ENCODE measurements around the gene GDPD3. TPM values are rescaled to one million over a fixed set of nuclear protein-coding genes. Genes with fewer than 3 reads are reported as not detected.

GDPD3 gene
- 19.7 and 23.2 TPM in 2 replicates for total RNA-seq (ENCODE audit: low replicate concordance)
- long read RNA-seq, transcript GDPD3-202 (10 exons, 1,397 nt): major isoform, 21 of 24 reads
- long read RNA-seq, partial matches to known transcripts: 0 of 24 reads
- long read RNA-seq, other reads (novel, unspliced or antisense): 3 of 24 reads

DNA sequence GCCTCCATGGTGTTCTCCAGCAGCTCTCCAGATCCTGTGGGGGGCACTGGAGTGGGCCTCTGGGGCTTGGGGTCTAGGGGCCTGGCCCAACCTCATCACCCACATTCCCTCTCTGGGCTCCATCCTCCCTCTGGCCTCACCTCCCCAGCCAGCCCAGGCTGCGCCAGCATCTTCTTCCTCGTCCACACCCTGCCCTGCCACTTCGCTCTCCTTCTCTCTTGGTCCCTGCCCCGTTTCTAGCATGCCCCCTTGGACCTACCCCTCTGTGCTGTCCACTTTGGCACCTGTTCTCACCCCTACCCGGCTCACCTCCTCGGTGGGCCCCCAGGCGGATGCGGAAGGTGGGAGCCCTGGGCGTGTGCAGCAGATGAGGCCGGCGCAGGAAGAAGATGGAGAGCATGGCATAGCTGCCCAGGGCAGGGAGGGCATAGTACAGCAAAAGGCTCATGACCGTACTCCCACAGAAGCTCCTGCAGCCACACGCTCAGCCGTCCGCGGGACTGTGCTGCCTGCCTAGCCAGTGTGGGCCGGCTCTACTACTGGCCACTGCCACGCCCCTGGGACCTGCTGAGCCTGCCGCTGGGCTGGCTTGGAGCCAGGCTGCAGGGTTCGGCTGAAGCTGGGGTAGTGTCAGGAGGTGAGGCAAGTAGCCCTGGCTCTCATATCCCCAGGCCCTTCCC, at the start of gene GDPD3:
GDPD3 (minus strand) TSS at position 507 of the 680 bp plus-strand sequence; CDS start at position 448, 59 bp downstream.
- Mint-ChIP-seq H3K27me3 (no peaks in the 10 kb centered on the region), H3K4me3 (peak within 1 kb of the TSS; percentile 39), H3K4me1 (ENCODE audit: unreplicated experiment) (no peaks in the 10 kb centered on the region), H3K36me3 (peaks cover 6% of the 10 kb centered on the region), H3K27ac (peak within 1 kb of the TSS; percentile 43), H3K9me3 (no peaks in the 10 kb centered on the region)
- TF ChIP-seq, protein P1, sequence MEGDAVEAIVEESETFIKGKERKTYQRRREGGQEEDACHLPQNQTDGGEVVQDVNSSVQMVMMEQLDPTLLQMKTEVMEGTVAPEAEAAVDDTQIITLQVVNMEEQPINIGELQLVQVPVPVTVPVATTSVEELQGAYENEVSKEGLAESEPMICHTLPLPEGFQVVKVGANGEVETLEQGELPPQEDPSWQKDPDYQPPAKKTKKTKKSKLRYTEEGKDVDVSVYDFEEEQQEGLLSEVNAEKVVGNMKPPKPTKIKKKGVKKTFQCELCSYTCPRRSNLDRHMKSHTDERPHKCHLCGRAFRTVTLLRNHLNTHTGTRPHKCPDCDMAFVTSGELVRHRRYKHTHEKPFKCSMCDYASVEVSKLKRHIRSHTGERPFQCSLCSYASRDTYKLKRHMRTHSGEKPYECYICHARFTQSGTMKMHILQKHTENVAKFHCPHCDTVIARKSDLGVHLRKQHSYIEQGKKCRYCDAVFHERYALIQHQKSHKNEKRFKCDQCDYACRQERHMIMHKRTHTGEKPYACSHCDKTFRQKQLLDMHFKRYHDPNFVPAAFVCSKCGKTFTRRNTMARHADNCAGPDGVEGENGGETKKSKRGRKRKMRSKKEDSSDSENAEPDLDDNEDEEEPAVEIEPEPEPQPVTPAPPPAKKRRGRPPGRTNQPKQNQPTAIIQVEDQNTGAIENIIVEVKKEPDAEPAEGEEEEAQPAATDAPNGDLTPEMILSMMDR (conservative IDR thresholded peaks at IDR 0.05): peak; percentile 1
- DNase-seq (ENCODE audit: extremely low spot score, unreplicated experiment): no peak

DNA sequence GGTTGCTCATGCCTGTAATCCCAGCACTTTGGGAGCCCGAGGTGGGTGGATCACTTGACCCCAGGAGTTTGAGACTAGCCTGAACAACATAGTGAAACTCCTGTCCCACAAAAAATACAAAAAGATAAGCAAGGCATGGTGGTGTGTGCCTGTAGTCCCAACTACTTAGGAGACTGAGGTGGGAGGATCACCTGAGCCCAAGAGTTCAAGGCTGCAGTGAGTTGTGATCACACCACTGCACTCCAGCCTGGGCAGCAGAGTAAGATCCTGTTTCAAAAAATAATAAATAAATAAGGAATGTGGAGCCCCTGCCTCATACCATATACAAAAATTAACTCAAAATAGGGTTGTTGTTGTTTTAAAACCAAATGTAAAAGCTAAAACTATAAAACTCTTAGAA, 43.9 kb upstream of the GDPD3 start:
- TF ChIP-seq, protein P1 (conservative IDR thresholded peaks at IDR 0.05): no peak
- DNase-seq (ENCODE audit: extremely low spot score, unreplicated experiment): no peak
- Mint-ChIP-seq H3K4me1 (ENCODE audit: unreplicated experiment) (no peaks in the 10 kb centered on the region), H3K36me3 (no peaks in the 10 kb centered on the region), H3K4me3 (no peak overlapping the region), H3K27ac (no peak overlapping the region), H3K9me3 (no peaks in the 10 kb centered on the region), H3K27me3 (no peaks in the 10 kb centered on the region)

GRCh38 chr16:30155188-30155587, 41.9 kb upstream of the GDPD3 start:
- H3K27ac Mint-ChIP-seq: no peak overlapping the region
- no peaks in the 10 kb centered on the region for H3K4me1 Mint-ChIP-seq (ENCODE audit: unreplicated experiment)
- no peak overlapping the region for H3K4me3 Mint-ChIP-seq
- TF ChIP-seq, protein P1 (conservative IDR thresholded peaks at IDR 0.05): no peak
- H3K9me3 Mint-ChIP-seq: no peaks in the 10 kb centered on the region
- H3K36me3 Mint-ChIP-seq: no peaks in the 10 kb centered on the region
- H3K27me3 Mint-ChIP-seq: no peaks in the 10 kb centered on the region
- no peak for DNase-seq (ENCODE audit: extremely low spot score, unreplicated experiment)

DNA sequence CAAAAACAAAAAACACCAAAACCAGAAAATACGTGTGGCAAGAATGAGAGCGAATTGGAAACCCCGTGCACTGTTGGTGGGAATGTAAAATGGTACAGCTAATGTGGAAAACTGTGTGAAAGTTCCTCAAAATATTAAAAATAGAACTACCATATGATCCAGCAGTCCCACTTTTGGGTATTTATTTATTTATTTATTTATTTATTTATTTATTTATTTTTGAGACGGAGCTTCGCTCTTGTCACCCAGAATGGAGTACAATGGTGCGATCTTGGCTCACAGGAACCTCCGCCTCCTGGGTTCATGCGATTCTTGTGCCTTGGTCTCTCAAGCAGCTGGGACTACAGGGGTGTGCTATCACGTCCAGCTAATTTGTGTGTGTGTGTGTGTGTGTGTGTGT, 39.2 kb upstream of the GDPD3 start:
- H3K27ac Mint-ChIP-seq: no peak overlapping the region
- TF ChIP-seq, protein P1 (conservative IDR thresholded peaks at IDR 0.05): no peak
- no peaks in the 10 kb centered on the region for H3K4me1 Mint-ChIP-seq (ENCODE audit: unreplicated experiment)
- H3K36me3 Mint-ChIP-seq: no peaks in the 10 kb centered on the region
- no peak for DNase-seq (ENCODE audit: extremely low spot score, unreplicated experiment)
- H3K4me3 Mint-ChIP-seq: no peak overlapping the region
- peaks cover 5% of the 10 kb centered on the region for H3K9me3 Mint-ChIP-seq
- no peaks in the 10 kb centered on the region for H3K27me3 Mint-ChIP-seq

- DNase-seq (ENCODE audit: extremely low spot score, unreplicated experiment): no peak
- no peaks in the 10 kb centered on the region for H3K27me3 Mint-ChIP-seq
- no peaks in the 10 kb centered on the region for H3K4me1 Mint-ChIP-seq (ENCODE audit: unreplicated experiment)
- H3K27ac Mint-ChIP-seq: no peak overlapping the region
- peaks cover 5% of the 10 kb centered on the region for H3K9me3 Mint-ChIP-seq
- H3K4me3 Mint-ChIP-seq: no peak overlapping the region
- H3K36me3 Mint-ChIP-seq: no peaks in the 10 kb centered on the region
- TF ChIP-seq, protein P1 (conservative IDR thresholded peaks at IDR 0.05): no peak
These were observed 37.8 kb upstream of the GDPD3 start for GRCh38 chr16:30151091-30151490.
